GM12878 (cell line): ENCODE measurements around the gene ADAMTSL5. TPM values are rescaled to one million over a fixed set of nuclear protein-coding genes. Genes with fewer than 3 reads are reported as not detected.

Experiments
- ATAC-seq: fragments of 200-7000 bp; cut with Tn5 transposase; 3 replicates; pipeline ENCODE4 v1.9.1; 2020; ENCODE audit warnings: mild to moderate bottlenecking, moderate library complexity
- BruUV-seq: library from RNA; stranded (reverse); fragments of 400-500 nt; replicated peaks from 2 replicates; lab custom pipeline; 2021; lab: Mats Ljungman, UMichigan
- CTCF ChIA-PET: fragments of 300-600 bp; sonication (Branson Sonifier 250); formaldehyde crosslinking; extraction: SDS; loops from one replicate; lab custom pipeline; 2021; ENCODE audit warnings: inconsistent platforms; lab: Yijun Ruan, JAX
- POLR2A ChIA-PET: fragments of 350-600 bp; formaldehyde crosslinking; extraction: SDS; loops from one replicate; lab custom pipeline; 2021; ENCODE audit warnings: inconsistent platforms; lab: Charles Lee
- RAD21 ChIA-PET: fragments of 300-600 bp; sonication (Branson Sonifier 250); formaldehyde crosslinking; loops from one replicate; lab custom pipeline; 2023; ENCODE audit warnings: antibody characterized with exemption; ENCODE audit not compliant: unreplicated experiment; lab: Charles Lee
- SMC1A ChIA-PET: fragments of 300-600 bp; sonication (Branson Sonifier 250); formaldehyde crosslinking; loops from one replicate; lab custom pipeline; 2023; ENCODE audit not compliant: unreplicated experiment, uncharacterized antibody; lab: Charles Lee
- DNase-seq: peaks from one replicate; pipeline ENCODE4 v3.0.0-alpha.2; 2011; ENCODE audit warnings: low read depth, low spot score
- FAIRE-seq: peaks from 3 replicates; lab custom pipeline; 2011; peaks lifted over from hg19 to GRCh38; lab: Jason Lieb, UNC
- H2AFZ ChIP-seq: 2 replicates; pipeline ENCODE4 v1.6.0; 2011; ENCODE audit warnings: low read depth, low read length, control low read depth; ENCODE audit not compliant: control insufficient read depth
- H3K27ac ChIP-seq: 2 replicates; pipeline ENCODE4 v1.5.1; 2011; ENCODE audit warnings: control low read depth; ENCODE audit not compliant: control insufficient read depth, insufficient read depth
- H3K27me3 ChIP-seq, 2 experiments: replicated peaks in 1 of 2; 2 replicates each; pipeline versions ENCODE4 v1.6.0 to v1.6.1; 2011; ENCODE audit warnings: low read length in 1 of 2; ENCODE audit not compliant: control insufficient read depth in 2 of 2, insufficient read depth in 2 of 2
- H3K36me3 ChIP-seq, 2 experiments: 2 replicates each; pipeline ENCODE4 v1.5.1; 2011; ENCODE audit warnings: low read length in 1 of 2; ENCODE audit not compliant: control insufficient read depth in 2 of 2, insufficient read depth in 2 of 2
- H3K4me1 ChIP-seq: 2 replicates; pipeline ENCODE4 v1.6.1; 2011; ENCODE audit warnings: mild to moderate bottlenecking, low read length, moderate library complexity, mixed read lengths; ENCODE audit not compliant: control insufficient read depth, insufficient read depth
- H3K4me2 ChIP-seq: 2 replicates; pipeline ENCODE4 v1.6.0; 2011; ENCODE audit warnings: control low read depth; ENCODE audit not compliant: control insufficient read depth, insufficient read depth
- H3K4me3 ChIP-seq: fragments of 200-600 bp; sonication (generic); 2 replicates; pipeline ENCODE4 v1.5.1; 2016
- H3K79me2 ChIP-seq: 2 replicates; pipeline ENCODE4 v1.6.0; 2011; ENCODE audit warnings: low read length; ENCODE audit not compliant: control insufficient read depth, insufficient read depth
- H3K9ac ChIP-seq: 2 replicates; pipeline ENCODE4 v1.8.0; 2011; ENCODE audit warnings: low read length, control low read depth, mixed read lengths; ENCODE audit not compliant: control insufficient read depth, insufficient read depth
- H3K9me3 ChIP-seq: replicated peaks from 3 replicates; pipeline ENCODE4 v1.5.1; 2011; ENCODE audit warnings: mild to moderate bottlenecking, low read length; ENCODE audit not compliant: control insufficient read depth, insufficient read depth
- H4K20me1 ChIP-seq: 2 replicates; pipeline ENCODE4 v1.6.0; 2011; ENCODE audit not compliant: control insufficient read depth, insufficient read depth
- ATF7 ChIP-seq: fragments of 450-650 bp; IDR thresholded peaks from 2 replicates; pipeline ENCODE4 v1.6.1; 2016; ENCODE audit warnings: low read depth, mild to moderate bottlenecking
- CBX5 ChIP-seq: sonication (generic); IDR thresholded peaks from 2 replicates; pipeline ENCODE4 v1.6.1; 2016; ENCODE audit warnings: low read depth, moderate library complexity, mild to moderate bottlenecking, inconsistent platforms
- CHD4 ChIP-seq: fragments of 200-600 bp; sonication (generic); IDR thresholded peaks from 2 replicates; pipeline ENCODE4 v1.6.1; 2016; ENCODE audit warnings: mild to moderate bottlenecking
- EGR1 ChIP-seq, 2 experiments: IDR thresholded peaks; 1 replicate in 1 of 2; 2 replicates in 1 of 2; pipeline ENCODE4 v1.6.1; 2011 to 2012; ENCODE audit warnings: low read depth in 2 of 2, low read length in 2 of 2, borderline replicate concordance in 1 of 2, mild to moderate bottlenecking in 1 of 2, moderate library complexity in 1 of 2
- GABPA ChIP-seq: IDR thresholded peaks from 2 replicates; pipeline ENCODE4 v1.6.1; 2014; ENCODE audit warnings: antibody characterized with exemption, low read depth, mild to moderate bottlenecking, inconsistent platforms
- GATAD2B ChIP-seq: fragments of 450-650 bp; conservative IDR thresholded peaks from 2 replicates; pipeline ENCODE4 v1.6.1; 2017; ENCODE audit warnings: low read depth, mild to moderate bottlenecking, moderate library complexity
- HDAC2 ChIP-seq: fragments of 200-600 bp; sonication (generic); IDR thresholded peaks from 2 replicates; pipeline ENCODE4 v1.6.1; 2017
- MEF2A ChIP-seq: IDR thresholded peaks from 2 replicates; pipeline ENCODE4 v1.6.1; 2011; ENCODE audit warnings: low read depth, mild to moderate bottlenecking, low read length, moderate library complexity; ENCODE audit not compliant: insufficient read depth
- MYC ChIP-seq: IDR thresholded peaks from 2 replicates; pipeline ENCODE4 v1.6.1; 2011; ENCODE audit warnings: mild to moderate bottlenecking, low read length, moderate library complexity, inconsistent platforms; ENCODE audit not compliant: insufficient read depth, insufficient replicate concordance, insufficient read length, severe bottlenecking
- PAX8 ChIP-seq: fragments of 450-650 bp; IDR thresholded peaks from 2 replicates; pipeline ENCODE4 v1.6.1; 2017; ENCODE audit warnings: mild to moderate bottlenecking, moderate library complexity
- POU2F2 ChIP-seq: IDR thresholded peaks from 3 replicates; pipeline ENCODE4 v1.6.1; 2011; ENCODE audit warnings: low read depth, mild to moderate bottlenecking, low read length, borderline replicate concordance
- SREBF2 ChIP-seq: IDR thresholded peaks from 2 replicates; pipeline ENCODE4 v1.6.1; 2012; ENCODE audit warnings: mild to moderate bottlenecking, low read length
- YY1 ChIP-seq: IDR thresholded peaks from 2 replicates; pipeline ENCODE4 v1.6.1; 2011; ENCODE audit warnings: low read depth, mild to moderate bottlenecking, low read length
- ZNF207 ChIP-seq: fragments of 450-650 bp; IDR thresholded peaks from 2 replicates; pipeline ENCODE4 v1.6.1; 2014; ENCODE audit warnings: antibody characterized with exemption, mild to moderate bottlenecking, borderline replicate concordance
- WGBS: methylation state at CpG from one replicate; pipeline ENCODE4 v1.1.6; 2016; ENCODE audit warnings: low lambda C conversion rate; ENCODE audit not compliant: insufficient replicate concordance, insufficient coverage; ENCODE audit errors: missing lambda C conversion rate; 5-methylcytosine and 5-hydroxymethylcytosine counted together
- in situ Hi-C: fragments of 300-500 bp; cut with MboI; formaldehyde crosslinking; loops from 9 replicates; pipeline ENCODE4 v1.14.3; 2018; ENCODE audit warnings: mixed read lengths
- intact Hi-C: fragments of 100-400 bp; cut with micrococcal nuclease; formaldehyde crosslinking; loops from one replicate; pipeline ENCODE4 v1.14.2; 2022; ENCODE audit not compliant: unreplicated experiment
- polyA plus RNA-seq, 11 experiments: library from polyadenylated mRNA; depleted of rRNA in 4 of 11; unstranded in 6 of 11; stranded (reverse) in 5 of 11; fragments of >200 nt; fragmentation: Nextera tagmentation in 4 of 11; fragmentation: Illumina TruSeq in 1 of 11; extraction: Ambion mirVana in 4 of 11; extraction: Trizol in 1 of 11; gene quantifications; 1 replicate in 1 of 11; 2 replicates in 10 of 11; pipeline versions ENCODE4 v1.2.1 to v1.2.3, GENCODE V29; 2011 to 2016; ENCODE audit warnings: inconsistent platforms in 2 of 11, missing spikeins in 2 of 11, low read depth in 1 of 11
- total RNA-seq, 4 experiments: library from RNA; depleted of rRNA in 3 of 4; stranded (reverse); fragments of >200 nt in 3 of 4; fragmentation: Illumina TruSeq in 1 of 4; extraction: Trizol in 1 of 4; gene quantifications; 2 replicates each; pipeline versions ENCODE4 v1.2.1 to v1.2.3, GENCODE V29; 2013 to 2021
- TF ChIP-seq, protein P1 (sequence below): fragments of 150-350 bp; IDR thresholded peaks from 2 replicates; pipeline ENCODE4 v1.6.1; 2014; ENCODE audit warnings: mild to moderate bottlenecking, low read depth, low read length

Gene ADAMTSL5
- total and polyA plus RNA-seq, 10 of the 15 experiments (the other 5 are each of a cell fraction or from before 2014, with no cell fraction given) = 0.04 to 0.83 (median 0.32) TPM; not detected in 4

DNA sequence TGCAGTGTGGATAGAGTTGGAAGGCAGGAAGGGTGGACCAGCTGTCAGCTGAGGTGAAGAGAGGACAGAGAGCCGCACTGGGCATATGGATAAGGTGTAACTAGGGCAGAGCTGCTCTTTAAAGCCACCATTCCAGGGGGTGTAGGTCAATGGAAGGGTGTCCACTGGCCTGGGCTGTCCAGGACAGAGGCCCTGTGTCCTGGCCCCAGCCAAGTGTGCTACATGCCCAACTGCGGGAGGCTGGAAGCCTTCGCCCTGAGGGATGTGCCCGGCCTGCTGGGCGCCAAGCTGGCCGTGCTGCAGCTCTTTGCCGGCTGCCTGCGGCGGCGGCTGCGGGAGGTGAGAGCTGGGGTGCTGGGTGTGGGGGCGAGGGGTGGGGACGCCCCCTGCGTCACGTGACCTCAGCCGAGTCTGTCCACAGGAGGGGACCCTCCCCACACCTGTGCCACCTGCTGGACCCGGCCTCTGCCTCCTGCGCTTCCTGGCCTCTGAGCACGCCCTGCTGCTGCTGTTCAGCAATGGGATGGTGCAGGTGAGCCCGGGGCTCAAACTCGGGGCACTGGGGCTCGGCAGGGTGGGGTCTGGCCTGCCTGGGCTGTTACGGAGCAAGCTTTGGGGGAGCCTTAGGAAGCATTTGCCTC lies 20.8 kb upstream of the ADAMTSL5 start:
- Histone ChIP-seq H3K4me2 (no peak overlapping the region), H3K4me1 (no peaks in the 10 kb centered on the region), H3K9ac (no peak overlapping the region), H3K36me3 (no peaks in the 10 kb centered on the region), H3K27me3 (no peaks in the 10 kb centered on the region), H4K20me1 (no peaks in the 10 kb centered on the region), H3K9me3 (no peaks in the 10 kb centered on the region), H3K4me3 (no peak overlapping the region)
- WGBS = 54% methylated on average over 22 of the region's 23 CpGs
- no peak for FAIRE-seq
- no peak for DNase-seq
- in situ Hi-C loops = no loop called here
- TF ChIP-seq EGR1 (IDR thresholded peaks at IDR 0.05; ENCODE audit: borderline replicate concordance in 1 of 2, low read depth in 2 of 2, low read length in 2 of 2) = no peak
- no peak for TF ChIP-seq HDAC2
- TF ChIP-seq YY1 = no peak
- no peak for TF ChIP-seq ATF7
- no peak for TF ChIP-seq GABPA
- TF ChIP-seq POU2F2 = no peak
- TF ChIP-seq ZNF207 = no peak
- TF ChIP-seq, protein P1, sequence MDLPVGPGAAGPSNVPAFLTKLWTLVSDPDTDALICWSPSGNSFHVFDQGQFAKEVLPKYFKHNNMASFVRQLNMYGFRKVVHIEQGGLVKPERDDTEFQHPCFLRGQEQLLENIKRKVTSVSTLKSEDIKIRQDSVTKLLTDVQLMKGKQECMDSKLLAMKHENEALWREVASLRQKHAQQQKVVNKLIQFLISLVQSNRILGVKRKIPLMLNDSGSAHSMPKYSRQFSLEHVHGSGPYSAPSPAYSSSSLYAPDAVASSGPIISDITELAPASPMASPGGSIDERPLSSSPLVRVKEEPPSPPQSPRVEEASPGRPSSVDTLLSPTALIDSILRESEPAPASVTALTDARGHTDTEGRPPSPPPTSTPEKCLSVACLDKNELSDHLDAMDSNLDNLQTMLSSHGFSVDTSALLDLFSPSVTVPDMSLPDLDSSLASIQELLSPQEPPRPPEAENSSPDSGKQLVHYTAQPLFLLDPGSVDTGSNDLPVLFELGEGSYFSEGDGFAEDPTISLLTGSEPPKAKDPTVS = no peak
- no peak for TF ChIP-seq SREBF2
- no peak for TF ChIP-seq CHD4
- TF ChIP-seq MYC = no peak
- no peak for TF ChIP-seq MEF2A
- TF ChIP-seq CBX5 = no peak
- TF ChIP-seq PAX8 = no peak
- no peak for TF ChIP-seq GATAD2B
- TF ChIP-seq, all 136 proteins: peak for 0
- Histone ChIP-seq H3K79me2 (no peaks in the 10 kb centered on the region), H2AFZ (no peak overlapping the region), H3K27ac (no peak overlapping the region)
- ChIA-PET RAD21 (no interaction called here), CTCF (no interaction called here), POLR2A (interaction anchor here (0.5 kb wide), 1 partner anchor 55 kb away, joined by 3 read pairs; the partner anchor contains the start of gene C19orf25), SMC1A (no interaction called here)
- ATAC-seq = no peak
- intact Hi-C loops = no loop called here
- no TSS peak for BruUV-seq
